GM10248 (cell line): Measurements from ENCODE around the gene LHX6.

Experiments used
- CTCF ChIA-PET: fragments of 300-600 bp; sonication (Branson Sonifier 250); formaldehyde crosslinking; extraction: SDS; loops from one replicate; lab custom pipeline; 2021; ENCODE audit warnings: antibody characterized with exemption; lab: Yijun Ruan, JAX
- POLR2A ChIA-PET: fragments of 350-650 bp; sonication (Branson Sonifier 250); formaldehyde crosslinking; extraction: SDS; loops from one replicate; lab custom pipeline; 2020; ENCODE audit warnings: antibody characterized with exemption; lab: Yijun Ruan, JAX
- DNase-seq: peaks from one replicate; pipeline ENCODE4 v3.0.0; 2012; ENCODE audit errors: extremely low spot score
- TF ChIP-seq, protein P1 (sequence below): IDR thresholded peaks from 2 replicates; pipeline ENCODE4 v1.5.1; 2012; ENCODE audit warnings: mild to moderate bottlenecking, low read depth; ENCODE audit errors: extremely low read depth, missing control alignments, control extremely low read depth

LHX6 gene

GRCh38 chr9:122246666-122247065 is 17.9 kb upstream of the LHX6 start:
- ChIA-PET CTCF (no interaction called here), POLR2A (interaction anchor here (0.6 to 0.7 kb wide), 2 partner anchors 19 to 32 kb away, joined by 3 read pairs; no protein-coding TSS in a partner anchor)
- no peak for DNase-seq
- TF ChIP-seq, protein P1, sequence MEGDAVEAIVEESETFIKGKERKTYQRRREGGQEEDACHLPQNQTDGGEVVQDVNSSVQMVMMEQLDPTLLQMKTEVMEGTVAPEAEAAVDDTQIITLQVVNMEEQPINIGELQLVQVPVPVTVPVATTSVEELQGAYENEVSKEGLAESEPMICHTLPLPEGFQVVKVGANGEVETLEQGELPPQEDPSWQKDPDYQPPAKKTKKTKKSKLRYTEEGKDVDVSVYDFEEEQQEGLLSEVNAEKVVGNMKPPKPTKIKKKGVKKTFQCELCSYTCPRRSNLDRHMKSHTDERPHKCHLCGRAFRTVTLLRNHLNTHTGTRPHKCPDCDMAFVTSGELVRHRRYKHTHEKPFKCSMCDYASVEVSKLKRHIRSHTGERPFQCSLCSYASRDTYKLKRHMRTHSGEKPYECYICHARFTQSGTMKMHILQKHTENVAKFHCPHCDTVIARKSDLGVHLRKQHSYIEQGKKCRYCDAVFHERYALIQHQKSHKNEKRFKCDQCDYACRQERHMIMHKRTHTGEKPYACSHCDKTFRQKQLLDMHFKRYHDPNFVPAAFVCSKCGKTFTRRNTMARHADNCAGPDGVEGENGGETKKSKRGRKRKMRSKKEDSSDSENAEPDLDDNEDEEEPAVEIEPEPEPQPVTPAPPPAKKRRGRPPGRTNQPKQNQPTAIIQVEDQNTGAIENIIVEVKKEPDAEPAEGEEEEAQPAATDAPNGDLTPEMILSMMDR: no peak

DNA sequence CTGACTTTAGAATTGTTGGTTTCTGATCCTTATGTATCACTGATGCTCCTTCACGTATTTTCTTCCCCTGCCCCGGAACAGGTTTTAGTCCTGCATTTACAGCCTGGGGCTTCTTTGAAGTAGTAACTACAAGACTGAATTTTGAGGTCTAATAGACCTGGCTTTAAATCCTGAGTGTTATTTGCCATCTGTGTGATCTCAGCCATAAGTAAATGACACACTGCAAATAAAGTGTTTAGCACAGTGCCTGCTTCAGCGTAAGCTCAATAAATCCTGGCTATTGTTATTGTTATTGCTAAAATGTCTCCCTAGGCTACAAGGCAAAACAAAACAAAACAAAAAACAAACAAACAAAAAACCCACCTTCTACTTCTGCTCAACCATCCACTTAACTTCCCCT is 15.6 kb upstream of the LHX6 start:
- no peak for DNase-seq
- POLR2A ChIA-PET: no interaction called here
- CTCF ChIA-PET: interaction anchor here (1.4 kb wide), 1 partner anchor 19 kb away, joined by 3 read pairs; no protein-coding TSS in a partner anchor
- TF ChIP-seq, protein P1: no peak

- TF ChIP-seq, protein P1: no peak
- CTCF ChIA-PET: no interaction called here
- POLR2A ChIA-PET: no interaction called here
- DNase-seq: no peak
These were observed 11.0 kb upstream of the LHX6 start for GRCh38 chr9:122239722-122240121.

DNA sequence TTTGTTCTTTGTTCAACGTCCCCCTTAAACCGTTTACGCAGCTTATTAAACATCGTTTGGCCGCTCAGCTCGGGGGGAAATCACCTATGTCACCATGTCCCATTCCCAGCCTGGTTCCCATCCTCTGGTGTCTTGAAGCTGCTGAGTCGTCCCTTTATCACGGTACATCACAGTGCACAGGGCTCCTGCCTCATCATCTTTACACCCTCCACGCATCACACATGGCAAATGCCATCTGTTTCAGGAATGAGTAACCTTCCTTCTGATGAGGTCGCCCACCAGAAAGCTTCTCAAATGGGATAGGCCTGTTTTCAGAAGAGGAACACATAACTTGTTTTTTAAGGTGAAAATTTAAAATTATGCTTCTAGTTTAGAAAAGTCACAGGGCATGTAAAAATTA is 7.9 kb upstream of the LHX6 start:
- DNase-seq: no peak
- TF ChIP-seq, protein P1: no peak
- ChIA-PET POLR2A (no interaction called here), CTCF (no interaction called here)

DNA sequence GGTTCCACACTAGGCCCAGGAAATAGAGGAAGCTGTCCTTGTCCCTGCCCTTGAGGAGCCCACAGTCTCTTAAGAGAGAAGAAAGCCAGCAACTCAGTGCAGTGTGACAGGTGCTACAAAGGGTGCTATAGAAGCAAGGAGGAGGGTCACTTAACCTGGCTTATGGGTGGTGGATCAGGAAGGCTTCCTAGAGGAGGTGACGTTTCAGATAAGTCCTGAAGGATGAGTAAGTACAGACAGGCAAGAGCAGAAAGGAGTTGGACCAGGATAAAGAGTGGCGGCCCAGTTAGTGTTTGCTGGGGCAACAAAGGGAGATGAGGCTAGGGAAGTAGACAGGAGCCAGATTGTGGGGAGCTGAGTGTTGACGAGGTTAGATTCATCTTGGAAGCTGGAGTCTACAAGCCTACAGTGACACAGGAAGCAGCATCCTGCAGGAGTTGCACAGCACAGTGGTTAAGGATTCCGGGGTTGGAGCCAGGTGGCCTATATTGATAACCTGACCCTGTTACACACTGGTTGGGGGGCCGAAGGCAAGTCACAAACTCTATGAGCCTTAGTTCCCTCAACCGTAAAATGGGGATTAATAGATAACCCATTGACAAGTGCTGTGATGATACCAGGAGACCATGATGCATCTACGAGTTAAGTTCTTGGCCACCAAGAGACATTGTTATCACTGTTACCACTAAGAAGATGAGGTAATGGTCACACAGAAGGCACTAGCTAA is 5.4 kb upstream of the LHX6 start:
- ChIA-PET POLR2A (interaction anchor here (0.5 kb wide), 1 partner anchor 1280 kb away, joined by 3 read pairs; no protein-coding TSS in a partner anchor), CTCF (interaction anchor here (1.4 kb wide), 2 partner anchors 12 to 113 kb away, joined by 3 read pairs; no protein-coding TSS in a partner anchor)
- TF ChIP-seq, protein P1: no peak
- DNase-seq: no peak

- TF ChIP-seq, protein P1: no peak
- ChIA-PET POLR2A (no interaction called here), CTCF (no interaction called here)
- DNase-seq: no peak
These were observed 4.1 kb upstream of the LHX6 start for GRCh38 chr9:122232796-122233306.
